Ectodermal cell (in vitro differentiated cells): ENCODE results near the gene FGR.
A peak's percentile ranks its signal among the peaks of the same experiment; 100 is the strongest.

Experiments
- H3K27ac ChIP-seq: 2 replicates; pipeline ENCODE4 v1.7.0; 2013; ENCODE audit warnings: mild to moderate bottlenecking, low read depth, low read length; ENCODE audit not compliant: insufficient read depth, poor library complexity, severe bottlenecking
- H3K27me3 ChIP-seq: 2 replicates; pipeline ENCODE4 v1.7.0; 2013; ENCODE audit warnings: mild to moderate bottlenecking, low read length; ENCODE audit not compliant: insufficient read depth, control insufficient read depth, poor library complexity, severe bottlenecking
- H3K36me3 ChIP-seq: one replicate; pipeline ENCODE4 v1.7.0; 2013; ENCODE audit warnings: low read length; ENCODE audit not compliant: control insufficient read depth, insufficient read depth
- H3K4me1 ChIP-seq: one replicate; pipeline ENCODE4 v1.7.0; 2013; ENCODE audit warnings: low read length; ENCODE audit not compliant: control insufficient read depth, insufficient read depth
- H3K4me3 ChIP-seq: 2 replicates; pipeline ENCODE4 v1.7.0; 2013; ENCODE audit warnings: low read depth, low read length, control low read depth; ENCODE audit not compliant: insufficient read depth
- H3K9me3 ChIP-seq: 2 replicates; pipeline ENCODE4 v1.7.0; 2013; ENCODE audit warnings: mild to moderate bottlenecking, low read length, moderate library complexity; ENCODE audit not compliant: control insufficient read depth
- WGBS, 2 experiments: methylation state at CpG; one replicate each; pipeline ENCODE4 v1.1.7; 2013; ENCODE audit warnings: missing lambda C conversion rate in 2 of 2; 5-methylcytosine and 5-hydroxymethylcytosine counted together

Gene FGR

DNA sequence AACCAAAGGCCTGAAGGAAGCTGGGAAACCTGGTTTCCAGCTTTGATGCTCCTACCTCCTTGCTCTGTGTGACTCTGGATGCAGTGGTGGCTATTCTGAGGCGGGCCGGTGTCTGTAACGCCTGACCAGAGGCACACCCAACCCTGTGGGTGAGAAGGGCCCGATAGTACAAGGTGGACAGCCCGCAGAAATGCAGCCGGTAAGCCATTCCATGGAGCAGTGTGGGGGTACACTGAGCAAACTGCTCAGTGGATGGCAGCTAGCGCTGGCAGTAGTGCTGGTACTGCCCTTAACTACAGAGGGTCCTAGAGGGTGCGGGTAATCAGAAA lies 67.0 kb downstream of the FGR start:
- H3K4me3 ChIP-seq, result peak overlapping the region; percentile 20
- H3K9me3 ChIP-seq, result no peaks in the 10 kb centered on the region
- 81 to 87% methylated on average over 8 of the region's 8 CpGs for WGBS, 2 experiments
- no peaks in the 10 kb centered on the region for H3K36me3 ChIP-seq
- peak overlapping the region; percentile 95 for H3K27ac ChIP-seq
- H3K4me1 ChIP-seq, result peaks cover 94% of the 10 kb centered on the region
- H3K27me3 ChIP-seq, result no peaks in the 10 kb centered on the region

DNA sequence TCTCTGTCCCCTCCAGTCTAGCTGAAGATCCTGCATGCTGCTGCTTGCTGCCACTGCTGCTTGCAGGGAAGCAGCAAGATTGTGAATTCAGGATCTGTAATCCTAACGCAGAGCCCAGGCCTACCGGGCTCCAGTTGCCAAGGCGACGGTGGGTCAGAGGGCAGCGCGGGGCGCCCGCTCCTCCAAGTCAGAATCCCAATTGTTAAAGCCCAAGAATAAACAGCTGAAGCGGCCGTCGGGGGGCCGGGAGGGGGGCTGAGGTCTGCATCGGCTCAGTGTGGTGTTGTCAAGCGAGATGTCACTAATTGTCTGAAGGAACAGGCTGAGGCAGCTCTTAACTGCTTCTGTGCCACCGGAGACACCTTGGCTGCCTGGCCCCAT lies 67.8 kb downstream of the FGR start:
- Histone ChIP-seq H3K4me1 (peaks cover 94% of the 10 kb centered on the region), H3K4me3 (peak overlapping the region; percentile 16), H3K27ac (peak overlapping the region; percentile 95), H3K36me3 (no peaks in the 10 kb centered on the region), H3K27me3 (no peaks in the 10 kb centered on the region), H3K9me3 (no peaks in the 10 kb centered on the region)
- 2 to 4% methylated on average over 15 of the region's 15 CpGs for WGBS, 2 experiments

DNA sequence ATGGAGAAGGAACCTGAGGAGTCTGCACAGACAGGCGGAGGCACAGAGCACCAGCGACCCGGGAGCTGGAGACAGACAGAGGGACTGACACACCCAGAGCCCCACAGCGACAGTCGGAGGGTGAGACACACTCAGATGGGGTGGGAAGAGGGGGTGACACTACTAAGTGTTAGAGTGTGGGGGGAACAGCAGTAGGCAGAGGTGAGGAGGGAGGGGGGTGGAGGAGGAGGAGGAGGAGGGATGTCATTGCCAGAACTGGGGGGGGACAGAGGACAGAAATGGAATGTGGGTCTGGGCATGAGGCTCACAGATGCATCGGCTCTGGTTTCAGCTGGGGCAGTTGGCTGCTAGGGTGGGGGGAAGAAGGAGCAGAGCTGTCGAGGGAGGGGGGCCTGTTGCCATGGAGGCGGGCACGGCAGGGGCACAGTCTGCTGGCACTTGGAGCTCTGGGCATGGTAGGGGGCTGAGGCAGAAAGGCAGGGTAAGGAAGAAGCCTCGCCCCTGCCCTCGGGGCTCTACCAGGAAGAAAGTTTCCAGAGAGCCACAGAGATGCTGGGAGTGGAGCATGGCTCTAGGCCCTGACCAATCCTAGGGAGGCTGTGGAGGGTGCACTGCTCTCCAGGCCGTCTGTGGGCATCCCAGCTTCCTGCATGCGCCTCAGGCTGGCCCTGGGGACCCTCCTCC lies 68.4 kb downstream of the FGR start:
- H3K36me3 ChIP-seq, result no peaks in the 10 kb centered on the region
- H3K4me3 ChIP-seq, result peak overlapping the region; percentile 16
- 39 to 46% methylated on average over 13 of the region's 13 CpGs for WGBS, 2 experiments
- no peaks in the 10 kb centered on the region for H3K27me3 ChIP-seq
- no peaks in the 10 kb centered on the region for H3K9me3 ChIP-seq
- peaks cover 94% of the 10 kb centered on the region for H3K4me1 ChIP-seq
- H3K27ac ChIP-seq, result peak overlapping the region; percentile 95

DNA sequence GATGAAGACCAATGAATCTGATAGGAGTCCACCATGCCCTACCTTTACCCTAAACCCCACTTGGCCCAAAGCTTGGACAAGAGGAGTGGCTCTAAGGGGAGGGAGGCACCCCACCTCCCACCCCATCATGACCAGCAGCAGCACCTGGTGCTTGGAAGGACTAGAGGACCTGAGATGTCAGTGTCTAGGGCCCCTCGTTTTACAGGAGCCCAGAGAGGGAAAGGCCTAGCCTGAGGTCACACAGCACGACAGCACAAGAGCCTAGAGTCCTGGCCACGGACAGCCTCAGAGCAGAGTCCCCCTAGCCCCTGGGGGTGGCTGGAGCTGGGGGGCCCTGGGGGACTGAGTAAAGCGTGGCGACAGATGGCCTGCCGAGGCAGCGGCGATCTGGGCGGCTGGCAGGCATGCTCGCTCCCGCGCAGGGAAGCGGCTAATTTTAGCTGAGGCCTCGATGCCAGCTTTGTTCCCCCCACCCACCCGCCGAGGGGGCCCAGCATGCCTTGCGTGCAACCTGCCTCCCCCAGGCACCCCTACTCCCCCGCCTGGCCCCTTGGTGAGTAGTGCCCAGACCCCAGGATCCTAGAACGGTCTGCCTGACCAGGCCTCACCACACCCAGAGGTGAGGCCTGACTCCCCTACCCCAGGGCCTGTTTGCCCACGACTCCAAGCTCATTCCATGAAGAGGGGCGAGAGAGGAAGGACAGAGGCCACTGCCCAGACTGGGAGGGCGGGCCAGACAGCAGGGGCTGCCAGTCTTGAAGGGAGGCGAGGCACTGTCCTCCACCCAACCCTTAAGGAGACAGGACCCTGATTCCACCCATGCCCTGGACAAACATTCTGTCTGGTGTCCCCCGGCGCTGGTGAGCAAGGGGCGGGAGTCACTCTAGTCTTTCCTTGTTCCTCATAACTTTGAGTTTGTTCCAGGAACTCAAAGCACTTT lies 70.0 kb downstream of the FGR start:
- Histone ChIP-seq H3K4me3 (no peak overlapping the region), H3K36me3 (no peaks in the 10 kb centered on the region), H3K4me1 (peaks cover 94% of the 10 kb centered on the region), H3K9me3 (no peaks in the 10 kb centered on the region), H3K27ac (no peak overlapping the region), H3K27me3 (no peaks in the 10 kb centered on the region)
- WGBS, 2 experiments, result 87 to 88% methylated on average over 26 of the region's 26 CpGs

DNA sequence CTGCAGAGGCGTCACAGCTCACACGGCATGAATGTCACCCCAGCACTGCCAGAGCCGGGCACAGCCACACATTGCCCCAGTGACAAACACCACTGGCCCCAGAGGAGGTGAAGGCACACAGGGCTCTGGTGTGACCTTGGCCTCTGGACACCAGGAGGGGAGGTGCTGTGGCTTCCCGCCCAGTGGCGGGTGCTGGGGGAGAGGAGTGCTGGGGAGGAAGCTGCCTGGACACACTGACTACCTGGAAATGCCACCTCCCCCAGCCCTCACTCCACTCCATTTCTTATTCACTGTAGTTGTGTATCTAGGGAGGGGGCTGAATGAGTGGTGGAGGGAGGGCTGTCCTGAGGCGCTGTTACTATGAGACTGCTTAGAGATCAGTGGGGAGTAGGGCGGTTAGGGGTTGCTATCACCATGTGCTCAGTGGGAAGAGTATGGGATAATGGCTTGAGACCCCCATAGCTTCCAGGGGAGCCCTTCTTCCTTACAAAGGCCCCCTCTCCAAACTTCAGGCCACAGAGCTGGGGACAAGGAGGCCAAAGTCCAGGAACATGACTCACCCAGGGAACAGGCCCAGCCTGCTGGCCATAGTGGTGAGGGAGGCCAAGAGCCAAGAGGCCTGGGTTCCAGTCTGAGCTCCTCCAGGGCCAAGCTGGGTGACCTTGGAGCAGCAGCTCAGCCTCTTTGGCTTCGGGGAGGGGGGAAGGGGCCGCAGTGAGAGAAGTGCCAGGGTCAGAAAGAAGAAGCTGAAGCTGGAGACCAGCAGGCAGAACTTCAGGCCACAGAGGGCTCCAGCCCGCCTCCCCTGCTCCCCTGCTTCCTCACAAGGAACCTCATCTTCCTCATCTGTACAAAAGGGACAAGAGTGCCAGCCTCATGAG lies 71.2 kb downstream of the FGR start:
- Histone ChIP-seq H3K36me3 (no peaks in the 10 kb centered on the region), H3K27me3 (no peaks in the 10 kb centered on the region), H3K9me3 (no peaks in the 10 kb centered on the region), H3K4me3 (no peak overlapping the region), H3K27ac (no peak overlapping the region), H3K4me1 (peaks cover 88% of the 10 kb centered on the region)
- 80 to 81% methylated on average over 9 to 10 of the region's 10 CpGs for WGBS, 2 experiments

DNA sequence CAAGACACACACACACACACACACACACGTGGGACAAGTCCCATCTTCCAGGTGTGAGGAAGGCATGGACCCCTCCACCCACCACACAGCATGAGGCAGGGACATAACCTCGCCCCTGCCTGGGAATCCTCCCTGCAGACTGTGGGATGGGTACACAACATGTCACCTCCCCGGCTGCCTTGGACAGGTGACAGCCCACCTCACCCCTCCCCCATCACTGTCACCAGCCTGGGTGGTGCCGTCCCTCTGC lies 71.7 kb downstream of the FGR start:
- H3K9me3 ChIP-seq, result no peaks in the 10 kb centered on the region
- peaks cover 92% of the 10 kb centered on the region for H3K4me1 ChIP-seq
- no peak overlapping the region for H3K4me3 ChIP-seq
- no peak overlapping the region for H3K27ac ChIP-seq
- 78 to 81% methylated on average over 4 of the region's 4 CpGs for WGBS, 2 experiments
- peaks cover under 1% of the 10 kb centered on the region for H3K36me3 ChIP-seq
- H3K27me3 ChIP-seq, result no peaks in the 10 kb centered on the region

DNA sequence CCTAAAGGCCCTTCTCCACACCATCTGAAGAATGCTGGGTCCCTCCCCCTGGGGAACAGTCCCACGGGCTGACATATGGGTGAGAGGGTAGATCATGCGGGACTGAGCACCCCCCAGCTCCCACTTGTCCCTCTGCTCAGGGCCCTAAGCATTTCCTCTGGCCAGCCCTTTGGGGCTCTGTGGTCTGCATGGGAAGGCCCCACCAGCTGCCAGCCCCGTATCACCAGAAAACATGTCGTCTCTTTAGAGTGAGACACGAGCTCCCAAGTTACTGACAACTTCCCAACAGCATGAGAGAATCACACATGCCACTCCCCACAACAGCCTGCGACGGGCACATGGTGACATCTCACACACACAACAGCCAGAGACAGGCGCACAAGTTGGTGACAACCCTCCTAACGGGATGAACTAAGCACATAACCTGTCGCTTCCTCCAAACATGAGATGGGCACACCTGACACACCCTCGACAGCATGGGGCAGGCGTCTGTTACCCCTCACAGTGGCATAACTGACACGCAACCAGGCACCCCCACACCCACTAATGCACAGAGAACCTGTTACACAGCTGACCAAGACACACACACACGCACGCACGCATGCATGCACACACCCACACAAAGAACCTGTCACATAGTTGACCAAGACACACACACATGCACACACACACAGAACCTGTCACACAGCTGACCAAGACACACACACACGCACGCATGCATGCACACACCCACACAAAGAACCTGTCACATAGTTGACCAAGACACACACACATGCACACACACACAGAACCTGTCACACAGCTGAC lies 72.2 kb downstream of the FGR start:
- Histone ChIP-seq H3K27ac (peak overlapping the region; percentile 1), H3K9me3 (no peaks in the 10 kb centered on the region), H3K36me3 (peaks cover 5% of the 10 kb centered on the region), H3K4me3 (no peak overlapping the region), H3K4me1 (peaks cover 92% of the 10 kb centered on the region), H3K27me3 (no peaks in the 10 kb centered on the region)
- 81 to 84% methylated on average over 18 of the region's 18 CpGs for WGBS, 2 experiments
